ENCODE results near the gene RUBCNL. TPM values are rescaled to one million over a fixed set of nuclear protein-coding genes. Genes with fewer than 3 reads are reported as not detected.

RUBCNL gene
- total and polyA plus RNA-seq, 7 experiments from 2014 or later = 0.04 to 5.5 (median 0.30) TPM

DNA sequence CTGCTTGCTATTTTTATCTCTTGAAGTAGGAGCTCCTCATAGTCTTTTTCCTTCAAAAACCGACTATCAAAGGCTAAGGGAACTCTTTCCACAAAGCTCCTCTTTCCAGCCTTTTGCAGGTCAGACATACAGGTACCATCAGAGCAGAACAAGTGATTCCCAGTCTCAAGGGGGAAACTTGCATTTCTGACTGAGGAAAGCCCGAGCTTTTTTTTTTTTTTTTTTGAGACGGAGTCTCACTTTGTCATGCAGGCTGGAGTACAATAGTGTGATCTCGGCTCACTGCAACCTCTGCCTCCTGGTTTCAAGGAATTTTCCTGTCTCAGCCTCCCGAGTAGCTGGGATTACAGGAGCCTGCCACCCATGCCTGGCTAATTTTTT lies 32.0 kb downstream of the RUBCNL start:
- Histone ChIP-seq H3K27me3 (ENCODE audit: control insufficient read depth in 2 of 2, insufficient read depth in 2 of 2, low read length in 2 of 2) (no peaks in the 10 kb centered on the region), H3K27ac (ENCODE audit: low read depth, low read length) (no peak overlapping the region), H3K4me1 (ENCODE audit: control insufficient read depth in 2 of 2, insufficient read depth in 2 of 2, low read length in 2 of 2) (no peaks in the 10 kb centered on the region), H3K9me3 (ENCODE audit: control insufficient read depth in 2 of 3, low read length in 3 of 3) (no peaks in the 10 kb centered on the region), H3K36me3 (ENCODE audit: control insufficient read depth in 2 of 3, insufficient read depth in 3 of 3, low read length in 3 of 3) (no peaks in the 10 kb centered on the region), H3K4me3 (ENCODE audit: low read length) (no peak overlapping the region)
- intact Hi-C loops (cut with micrococcal nuclease) = loop anchor here in 1 of 2 donors (2.0 to 5.0 kb wide), 2 partner anchors 14 to 37 kb away; no protein-coding TSS in a partner anchor
- peak overlapping the region in 1 of 10 donors; percentile 18 for H3K4me3 Mint-ChIP-seq
- ChIA-PET CTCF (interaction anchor here (0.5 to 0.6 kb wide), 2 partner anchors 12 to 1081 kb away, joined by 3 to 4 read pairs; no protein-coding TSS in a partner anchor), POLR2A (no interaction called here)
- peaks cover 5 to 7% (median 6%) of the 10 kb centered on the region in 7 donors for H3K4me1 Mint-ChIP-seq
- H3K27ac Mint-ChIP-seq = peak overlapping the region in 3 of 9 donors; percentile 76 to 86 (median 78)
- H3K9me3 Mint-ChIP-seq = peaks cover 0 to 22% (median 0%) of the 10 kb centered on the region in 11 donors
- no peaks in the 10 kb centered on the region for H3K27me3 Mint-ChIP-seq
- DNase-seq (no peak), ATAC-seq (peak; percentile 11)
- H3K36me3 Mint-ChIP-seq = peaks cover 0 to 24% (median 0%) of the 10 kb centered on the region in 5 donors

DNA sequence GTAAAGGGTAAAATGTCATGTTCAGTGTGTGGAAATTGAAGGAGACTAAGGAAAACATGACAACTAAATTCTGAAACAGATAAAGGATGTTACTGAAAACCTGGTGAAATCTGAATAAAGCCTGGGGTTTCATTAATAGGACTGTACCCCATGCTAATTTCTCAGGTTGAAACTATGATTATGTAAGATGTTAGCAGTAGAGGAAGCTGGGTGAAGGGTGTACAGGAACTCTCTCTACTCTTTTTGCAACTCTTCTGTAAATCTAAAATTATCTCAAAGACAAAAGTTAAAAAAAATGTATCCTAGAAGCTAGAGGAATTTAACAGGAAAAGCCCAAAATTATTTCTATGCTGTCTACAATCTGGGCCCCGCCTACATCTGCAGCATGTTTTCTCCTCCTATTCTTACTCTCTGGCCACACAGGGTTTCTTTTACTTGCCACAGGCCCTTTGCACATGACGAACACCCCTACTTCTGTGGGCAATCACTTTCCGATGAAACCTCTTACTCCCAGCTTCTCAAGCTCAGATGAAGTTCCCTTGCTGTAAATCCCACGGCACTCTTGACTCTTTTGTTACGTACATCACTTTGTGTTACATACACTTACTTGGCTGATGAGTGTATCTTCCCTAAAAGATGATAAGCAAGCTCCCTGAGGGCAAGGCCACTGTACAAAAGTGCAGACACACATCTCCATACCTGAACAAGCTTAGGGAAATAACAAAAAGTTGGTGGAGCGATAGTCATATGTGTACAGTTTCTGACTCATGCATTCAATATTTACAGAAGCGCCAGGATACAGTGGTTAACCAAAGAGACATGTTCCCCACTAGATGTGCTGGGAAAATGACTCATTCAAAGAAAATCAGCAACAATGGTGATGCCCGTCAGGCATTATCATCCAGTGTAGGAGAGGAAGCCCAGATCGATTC lies 32.6 kb downstream of the RUBCNL start:
- Mint-ChIP-seq H3K4me1 (peaks cover 5 to 7% (median 6%) of the 10 kb centered on the region in 7 donors), H3K27ac (peak overlapping the region in 4 of 9 donors; percentile 11 to 86 (median 77)), H3K36me3 (peaks cover 0 to 24% (median 0%) of the 10 kb centered on the region in 5 donors), H3K4me3 (peak overlapping the region in 1 of 10 donors; percentile 18), H3K9me3 (peaks cover 0 to 22% (median 0%) of the 10 kb centered on the region in 11 donors), H3K27me3 (no peaks in the 10 kb centered on the region)
- H3K27ac ChIP-seq (ENCODE audit: low read depth, low read length) = no peak overlapping the region
- H3K36me3 ChIP-seq (ENCODE audit: control insufficient read depth in 2 of 3, insufficient read depth in 3 of 3, low read length in 3 of 3) = no peaks in the 10 kb centered on the region
- no peaks in the 10 kb centered on the region for H3K9me3 ChIP-seq (ENCODE audit: control insufficient read depth in 2 of 3, low read length in 3 of 3)
- H3K4me1 ChIP-seq (ENCODE audit: control insufficient read depth in 2 of 2, insufficient read depth in 2 of 2, low read length in 2 of 2) = no peaks in the 10 kb centered on the region
- CTCF ChIA-PET = interaction anchor here (0.5 to 0.6 kb wide), 3 partner anchors 12 to 1081 kb away, joined by 3 to 4 read pairs (median 3); no protein-coding TSS in a partner anchor
- intact Hi-C loops (cut with micrococcal nuclease) = loop anchor here in 1 of 2 donors (2.0 to 5.0 kb wide), 2 partner anchors 14 to 38 kb away; no protein-coding TSS in a partner anchor
- ATAC-seq (peak; percentile 85), DNase-seq (peak in 1 of 9 donors; percentile 30)
- H3K27me3 ChIP-seq (ENCODE audit: control insufficient read depth in 2 of 2, insufficient read depth in 2 of 2, low read length in 2 of 2) = no peaks in the 10 kb centered on the region
- POLR2A ChIA-PET = no interaction called here
- H3K4me3 ChIP-seq (ENCODE audit: low read length) = no peak overlapping the region

DNA sequence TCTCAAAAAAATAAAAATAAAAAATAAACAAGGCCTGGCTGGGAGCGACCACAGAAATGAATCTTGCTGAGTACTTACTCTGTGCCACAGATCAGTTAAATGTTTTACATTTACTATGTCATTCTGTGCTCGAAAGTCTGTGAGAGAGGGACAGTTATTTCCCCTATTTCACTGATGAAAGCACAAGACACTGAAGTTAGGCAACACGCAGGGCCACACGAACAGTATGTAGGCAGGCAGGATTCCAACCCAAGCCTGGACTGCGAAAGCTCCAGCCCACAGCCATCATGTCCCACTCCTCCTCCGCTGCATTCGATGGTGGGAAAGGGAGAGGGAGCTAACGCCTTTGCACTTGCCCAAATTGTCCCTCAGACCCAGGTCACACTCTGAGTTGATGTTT lies 34.2 kb downstream of the RUBCNL start:
- no peaks in the 10 kb centered on the region for H3K4me1 ChIP-seq (ENCODE audit: control insufficient read depth in 2 of 2, insufficient read depth in 2 of 2, low read length in 2 of 2)
- Mint-ChIP-seq H3K27ac (no peak overlapping the region), H3K4me1 (peaks cover 5 to 7% (median 6%) of the 10 kb centered on the region in 7 donors), H3K36me3 (peaks cover 0 to 24% (median 0%) of the 10 kb centered on the region in 5 donors), H3K27me3 (no peaks in the 10 kb centered on the region), H3K4me3 (no peak overlapping the region), H3K9me3 (peaks cover 0 to 26% (median 1%) of the 10 kb centered on the region in 11 donors)
- H3K36me3 ChIP-seq (ENCODE audit: control insufficient read depth in 2 of 3, insufficient read depth in 3 of 3, low read length in 3 of 3) = no peaks in the 10 kb centered on the region
- POLR2A ChIA-PET = no interaction called here
- DNase-seq (no peak), ATAC-seq (peak; percentile 64)
- no peaks in the 10 kb centered on the region for H3K9me3 ChIP-seq (ENCODE audit: control insufficient read depth in 2 of 3, low read length in 3 of 3)
- intact Hi-C loops (cut with micrococcal nuclease) = no loop called here
- no peaks in the 10 kb centered on the region for H3K27me3 ChIP-seq (ENCODE audit: control insufficient read depth in 2 of 2, insufficient read depth in 2 of 2, low read length in 2 of 2)
- no peak overlapping the region for H3K4me3 ChIP-seq (ENCODE audit: low read length)
- CTCF ChIA-PET = no interaction called here
- no peak overlapping the region for H3K27ac ChIP-seq (ENCODE audit: low read depth, low read length)

DNA sequence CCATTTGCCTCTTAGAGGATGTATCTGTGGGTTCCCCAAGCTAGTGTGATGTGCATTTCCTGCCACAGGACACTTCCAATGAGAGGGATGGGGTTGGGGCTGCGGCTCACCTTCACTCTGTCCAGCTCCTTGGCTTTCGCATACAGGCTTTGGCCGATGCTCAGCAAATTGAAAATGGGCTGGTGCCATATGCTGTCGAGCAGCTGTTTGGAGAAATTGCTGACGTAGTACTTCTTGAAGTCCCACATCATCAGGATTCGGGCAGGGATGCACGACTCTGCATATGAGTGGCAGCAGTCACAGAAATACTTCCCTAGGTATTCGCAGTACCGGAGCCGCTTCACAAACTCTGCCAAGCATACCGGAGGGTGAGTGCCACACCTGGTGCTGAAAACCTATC lies 37.0 kb downstream of the RUBCNL start:
- Mint-ChIP-seq H3K27ac (no peak overlapping the region), H3K36me3 (peaks cover 0 to 24% (median 0%) of the 10 kb centered on the region in 5 donors), H3K4me3 (no peak overlapping the region), H3K4me1 (peaks cover 5 to 7% (median 6%) of the 10 kb centered on the region in 7 donors), H3K27me3 (peaks cover 0 to 4% (median 0%) of the 10 kb centered on the region in 5 donors), H3K9me3 (peaks cover 0 to 26% (median 1%) of the 10 kb centered on the region in 11 donors)
- Histone ChIP-seq H3K36me3 (ENCODE audit: control insufficient read depth in 2 of 3, insufficient read depth in 3 of 3, low read length in 3 of 3) (no peaks in the 10 kb centered on the region), H3K4me3 (ENCODE audit: low read length) (no peak overlapping the region), H3K9me3 (ENCODE audit: control insufficient read depth in 2 of 3, low read length in 3 of 3) (no peaks in the 10 kb centered on the region), H3K27me3 (ENCODE audit: control insufficient read depth in 2 of 2, insufficient read depth in 2 of 2, low read length in 2 of 2) (no peaks in the 10 kb centered on the region), H3K4me1 (ENCODE audit: control insufficient read depth in 2 of 2, insufficient read depth in 2 of 2, low read length in 2 of 2) (no peaks in the 10 kb centered on the region), H3K27ac (ENCODE audit: low read depth, low read length) (no peak overlapping the region)
- POLR2A ChIA-PET = no interaction called here
- intact Hi-C loops (cut with micrococcal nuclease) = no loop called here
- CTCF ChIA-PET = interaction anchor here (0.6 kb wide), 1 partner anchor 238 kb away, joined by 3 read pairs; no protein-coding TSS in a partner anchor
- ATAC-seq (no peak), DNase-seq (no peak)

DNA sequence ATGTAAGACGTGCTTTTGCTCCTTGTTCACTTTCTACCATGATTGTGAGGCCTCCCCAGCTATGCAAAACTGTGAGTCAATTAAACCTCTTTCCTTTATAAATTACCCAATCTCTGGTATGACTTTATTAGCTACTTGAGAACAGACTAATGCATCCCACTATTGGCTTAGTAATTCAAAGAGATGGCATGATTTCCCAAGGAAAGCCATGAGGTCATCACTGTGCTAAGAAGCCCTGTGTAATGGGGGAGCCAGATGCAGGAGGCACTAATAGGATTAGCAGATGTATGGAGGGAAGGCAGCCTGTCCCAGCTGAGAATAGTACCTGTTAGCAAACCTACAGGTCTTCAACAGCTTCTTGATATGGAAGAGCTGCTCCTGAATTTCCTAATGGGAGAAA lies 38.1 kb downstream of the RUBCNL start:
- Histone ChIP-seq H3K36me3 (ENCODE audit: control insufficient read depth in 2 of 3, insufficient read depth in 3 of 3, low read length in 3 of 3) (no peaks in the 10 kb centered on the region), H3K4me1 (ENCODE audit: control insufficient read depth in 2 of 2, insufficient read depth in 2 of 2, low read length in 2 of 2) (no peaks in the 10 kb centered on the region), H3K4me3 (ENCODE audit: low read length) (no peak overlapping the region), H3K27me3 (ENCODE audit: control insufficient read depth in 2 of 2, insufficient read depth in 2 of 2, low read length in 2 of 2) (no peaks in the 10 kb centered on the region), H3K27ac (ENCODE audit: low read depth, low read length) (no peak overlapping the region), H3K9me3 (ENCODE audit: control insufficient read depth in 2 of 3, low read length in 3 of 3) (no peaks in the 10 kb centered on the region)
- H3K27me3 Mint-ChIP-seq = peaks cover 0 to 4% (median 0%) of the 10 kb centered on the region in 5 donors
- intact Hi-C loops (cut with micrococcal nuclease) = no loop called here
- no peak overlapping the region for H3K4me3 Mint-ChIP-seq
- H3K27ac Mint-ChIP-seq = no peak overlapping the region
- no peak for DNase-seq
- POLR2A ChIA-PET = no interaction called here
- H3K9me3 Mint-ChIP-seq = peaks cover 0 to 19% (median 0%) of the 10 kb centered on the region in 11 donors
- ATAC-seq = no peak
- no peaks in the 10 kb centered on the region for H3K4me1 Mint-ChIP-seq
- CTCF ChIA-PET = no interaction called here
- H3K36me3 Mint-ChIP-seq = peaks cover 0 to 17% (median 0%) of the 10 kb centered on the region in 5 donors

DNA sequence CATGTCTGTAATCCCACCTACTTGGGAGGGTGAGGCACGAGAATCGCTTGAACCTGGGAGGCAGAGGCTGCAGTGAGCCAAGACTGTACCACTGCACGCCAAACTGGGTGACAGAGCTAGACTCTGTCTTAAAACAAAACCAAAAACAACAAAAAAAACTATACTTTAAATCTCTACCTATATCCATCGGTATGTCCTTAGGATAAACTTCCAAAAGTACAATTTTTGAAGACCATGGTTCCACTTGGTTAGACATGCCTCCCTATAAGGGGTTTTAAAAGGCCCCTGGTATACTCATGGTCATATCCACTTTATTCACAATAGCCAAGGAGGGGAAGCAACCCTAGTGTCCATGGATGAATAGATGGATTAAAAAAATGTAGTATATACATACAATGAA lies 39.8 kb downstream of the RUBCNL start:
- peaks cover 0 to 10% (median 0%) of the 10 kb centered on the region in 11 donors for H3K9me3 Mint-ChIP-seq
- intact Hi-C loops (cut with micrococcal nuclease) = no loop called here
- H3K4me1 Mint-ChIP-seq = peaks cover 0 to 7% (median 4%) of the 10 kb centered on the region in 7 donors
- peaks cover 0 to 9% (median 0%) of the 10 kb centered on the region in 5 donors for H3K36me3 Mint-ChIP-seq
- POLR2A ChIA-PET = no interaction called here
- H3K27ac ChIP-seq (ENCODE audit: low read depth, low read length) = no peak overlapping the region
- H3K4me3 Mint-ChIP-seq = no peak overlapping the region
- DNase-seq (no peak), ATAC-seq (no peak)
- CTCF ChIA-PET = no interaction called here
- H3K4me1 ChIP-seq (ENCODE audit: control insufficient read depth in 2 of 2, insufficient read depth in 2 of 2, low read length in 2 of 2) = no peaks in the 10 kb centered on the region
- H3K27ac Mint-ChIP-seq = no peak overlapping the region
- no peaks in the 10 kb centered on the region for H3K27me3 ChIP-seq (ENCODE audit: control insufficient read depth in 2 of 2, insufficient read depth in 2 of 2, low read length in 2 of 2)
- H3K4me3 ChIP-seq (ENCODE audit: low read length) = no peak overlapping the region
- peaks cover 0 to 4% (median 0%) of the 10 kb centered on the region in 5 donors for H3K27me3 Mint-ChIP-seq
- no peaks in the 10 kb centered on the region for H3K36me3 ChIP-seq (ENCODE audit: control insufficient read depth in 2 of 3, insufficient read depth in 3 of 3, low read length in 3 of 3)
- no peaks in the 10 kb centered on the region for H3K9me3 ChIP-seq (ENCODE audit: control insufficient read depth in 2 of 3, low read length in 3 of 3)

Measured in naive thymus-derived CD4-positive, alpha-beta T cell (primary cell).